ENCODE measurements around the gene SLC18A2.

The SLC18A2 gene

DNA sequence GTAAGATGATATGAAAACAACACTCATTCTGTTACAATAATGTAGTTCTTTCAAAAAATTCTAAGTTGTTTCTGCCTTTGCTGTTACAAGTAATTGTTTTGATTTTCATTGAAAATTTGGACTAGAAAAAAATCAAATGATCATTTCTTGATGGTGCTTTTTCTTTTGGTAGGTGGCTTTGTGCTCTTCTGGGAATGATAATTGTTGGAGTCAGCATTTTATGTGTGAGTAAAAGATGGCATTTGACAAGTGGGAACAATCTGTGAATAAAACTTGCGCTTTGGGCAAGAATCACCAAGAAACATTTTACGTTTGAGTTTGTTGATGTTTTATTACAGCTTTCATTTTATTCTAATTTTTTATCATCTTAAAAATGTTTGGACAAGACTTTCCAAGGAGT is 25.9 kb downstream of the SLC18A2 start:
- ChIA-PET POLR2A (ENCODE audit: low non-redundant PET) (no interaction called here), CTCF (no interaction called here)
- TF ChIP-seq, protein P1, sequence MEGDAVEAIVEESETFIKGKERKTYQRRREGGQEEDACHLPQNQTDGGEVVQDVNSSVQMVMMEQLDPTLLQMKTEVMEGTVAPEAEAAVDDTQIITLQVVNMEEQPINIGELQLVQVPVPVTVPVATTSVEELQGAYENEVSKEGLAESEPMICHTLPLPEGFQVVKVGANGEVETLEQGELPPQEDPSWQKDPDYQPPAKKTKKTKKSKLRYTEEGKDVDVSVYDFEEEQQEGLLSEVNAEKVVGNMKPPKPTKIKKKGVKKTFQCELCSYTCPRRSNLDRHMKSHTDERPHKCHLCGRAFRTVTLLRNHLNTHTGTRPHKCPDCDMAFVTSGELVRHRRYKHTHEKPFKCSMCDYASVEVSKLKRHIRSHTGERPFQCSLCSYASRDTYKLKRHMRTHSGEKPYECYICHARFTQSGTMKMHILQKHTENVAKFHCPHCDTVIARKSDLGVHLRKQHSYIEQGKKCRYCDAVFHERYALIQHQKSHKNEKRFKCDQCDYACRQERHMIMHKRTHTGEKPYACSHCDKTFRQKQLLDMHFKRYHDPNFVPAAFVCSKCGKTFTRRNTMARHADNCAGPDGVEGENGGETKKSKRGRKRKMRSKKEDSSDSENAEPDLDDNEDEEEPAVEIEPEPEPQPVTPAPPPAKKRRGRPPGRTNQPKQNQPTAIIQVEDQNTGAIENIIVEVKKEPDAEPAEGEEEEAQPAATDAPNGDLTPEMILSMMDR (conservative IDR thresholded peaks at IDR 0.05; ENCODE audit: low read depth): no peak
- H3K27ac ChIP-seq: no peak overlapping the region
- no peak for DNase-seq (ENCODE audit: low spot score)

DNA sequence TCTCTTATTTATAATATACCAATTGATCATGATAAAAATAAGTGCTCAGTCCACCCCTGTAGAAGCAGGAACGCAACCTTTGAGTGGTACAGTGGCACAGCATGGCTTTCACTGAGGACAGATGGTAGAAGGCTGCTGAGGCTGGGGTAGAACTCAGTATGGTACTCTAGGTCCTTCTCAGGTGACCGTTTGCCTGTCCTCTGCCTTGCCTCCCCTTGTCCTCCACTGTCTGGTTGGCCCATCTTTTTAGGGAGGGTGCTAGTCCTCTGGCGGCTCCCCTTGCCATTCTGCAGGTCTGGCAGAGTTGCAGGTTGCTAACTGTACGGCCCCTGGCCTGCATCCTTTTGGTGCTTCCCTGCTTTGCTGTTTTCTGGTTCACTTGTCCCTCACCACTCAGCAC is 27.3 kb downstream of the SLC18A2 start:
- H3K27ac ChIP-seq: no peak overlapping the region
- POLR2A ChIA-PET (ENCODE audit: low non-redundant PET): no interaction called here
- DNase-seq (ENCODE audit: low spot score): no peak
- TF ChIP-seq, protein P1 (conservative IDR thresholded peaks at IDR 0.05; ENCODE audit: low read depth): no peak
- CTCF ChIA-PET: no interaction called here

DNA sequence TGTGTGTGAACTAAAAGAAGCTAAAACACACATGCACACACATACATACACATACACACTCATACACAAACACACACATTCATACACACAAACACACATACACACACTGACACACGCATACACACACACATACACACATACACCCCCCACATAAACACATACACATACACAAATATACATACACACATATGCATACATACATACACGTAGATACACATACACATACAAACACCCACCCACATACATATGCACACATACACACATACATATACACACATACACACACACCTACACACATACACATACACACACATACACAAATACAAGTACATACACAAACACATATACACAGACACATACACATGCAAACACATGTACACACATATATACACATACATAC is 28.0 kb downstream of the SLC18A2 start:
- no peak overlapping the region for H3K27ac ChIP-seq
- ChIA-PET POLR2A (ENCODE audit: low non-redundant PET) (no interaction called here), CTCF (no interaction called here)
- DNase-seq (ENCODE audit: low spot score): no peak
- TF ChIP-seq, protein P1 (conservative IDR thresholded peaks at IDR 0.05; ENCODE audit: low read depth): no peak

DNA sequence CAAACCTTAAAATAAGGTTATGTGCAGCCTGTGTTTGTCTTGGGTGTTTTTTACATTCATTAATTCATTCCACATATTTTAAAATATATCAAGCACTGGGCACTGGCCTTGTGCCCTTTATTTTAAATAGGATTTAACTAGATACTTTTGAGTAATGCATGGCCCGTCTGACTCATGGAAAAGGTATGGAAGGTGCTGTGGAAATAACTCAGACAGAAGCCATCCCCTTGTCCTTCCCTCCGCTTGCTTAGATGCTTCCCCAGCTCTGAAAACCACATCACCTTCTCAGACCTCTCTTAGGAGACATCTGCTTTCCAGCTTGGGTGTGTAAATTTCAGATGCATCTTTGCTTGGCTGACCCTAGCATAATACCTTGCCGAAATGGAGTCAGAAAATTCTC is 30.5 kb downstream of the SLC18A2 start:
- TF ChIP-seq, protein P1 (conservative IDR thresholded peaks at IDR 0.05; ENCODE audit: low read depth): no peak
- CTCF ChIA-PET: interaction anchor here (0.7 kb wide), 1 partner anchor 27 kb away, joined by 3 read pairs; no protein-coding TSS in a partner anchor
- peak; percentile 72 for DNase-seq (ENCODE audit: low spot score)
- POLR2A ChIA-PET (ENCODE audit: low non-redundant PET): no interaction called here
- H3K27ac ChIP-seq: no peak overlapping the region

DNA sequence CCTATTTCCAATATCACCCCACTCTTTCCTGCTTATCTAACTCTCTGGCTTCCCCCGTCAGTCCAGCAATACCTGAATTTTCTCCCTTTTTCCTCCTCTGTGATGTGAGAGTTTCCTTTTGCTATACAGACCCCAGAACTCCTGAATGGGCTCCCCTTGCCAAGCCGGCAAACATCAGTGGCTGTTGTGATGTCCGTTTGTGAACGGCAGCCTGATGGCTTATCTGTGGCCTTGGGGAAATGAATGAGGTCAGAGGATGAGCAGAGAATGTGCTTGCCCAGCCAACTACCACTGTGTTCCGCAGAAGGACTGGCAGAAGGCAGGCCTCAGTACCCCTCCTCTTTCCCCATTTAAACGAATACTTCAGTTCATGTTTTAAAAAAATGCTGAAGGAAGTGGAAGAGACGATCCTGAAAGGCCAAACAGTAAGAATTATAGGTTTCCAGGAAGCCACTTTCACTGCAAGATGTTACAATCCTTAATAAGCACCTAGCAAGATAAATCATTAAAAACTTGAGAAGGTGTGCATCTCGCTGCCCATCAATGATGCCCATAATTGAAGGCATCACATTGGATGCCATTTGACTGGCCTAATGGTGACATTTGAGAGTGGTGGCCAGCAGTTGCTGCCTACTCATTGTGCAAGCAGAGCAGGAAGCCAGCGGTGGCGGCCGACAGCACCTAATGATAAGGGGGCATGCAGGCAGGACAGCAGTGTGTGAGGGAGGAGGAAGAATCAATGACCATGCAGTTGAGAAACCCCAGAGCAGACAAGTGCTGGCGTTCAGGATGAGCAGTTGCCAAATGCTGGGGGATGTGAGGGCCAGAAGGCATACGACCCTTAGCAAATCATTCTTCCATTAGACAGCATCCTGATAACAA is 31.5 kb downstream of the SLC18A2 start:
- no peak overlapping the region for H3K27ac ChIP-seq
- no peak for DNase-seq (ENCODE audit: low spot score)
- POLR2A ChIA-PET (ENCODE audit: low non-redundant PET): no interaction called here
- TF ChIP-seq, protein P1 (conservative IDR thresholded peaks at IDR 0.05; ENCODE audit: low read depth): no peak
- CTCF ChIA-PET: no interaction called here

DNA sequence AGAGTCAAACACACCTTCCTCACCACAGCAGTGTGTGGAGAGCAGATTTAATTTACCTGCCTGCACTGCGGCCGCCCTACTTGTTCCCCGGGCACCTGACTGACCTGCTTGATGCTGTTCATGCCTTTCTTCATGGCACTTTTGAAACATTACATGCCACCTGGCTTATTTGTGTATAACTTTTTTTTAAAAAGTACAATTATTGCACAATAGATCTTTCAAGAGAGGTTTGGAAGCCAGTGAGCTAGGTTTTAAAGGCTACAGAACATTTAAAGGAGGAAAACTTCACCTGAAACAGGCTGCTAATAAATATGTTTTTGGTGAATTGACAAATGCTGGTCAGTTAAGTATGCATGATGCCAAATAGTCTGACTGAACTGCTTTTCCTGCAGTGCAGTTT is 33.1 kb downstream of the SLC18A2 start:
- no peak for DNase-seq (ENCODE audit: low spot score)
- TF ChIP-seq, protein P1 (conservative IDR thresholded peaks at IDR 0.05; ENCODE audit: low read depth): no peak
- ChIA-PET POLR2A (ENCODE audit: low non-redundant PET) (no interaction called here), CTCF (no interaction called here)
- H3K27ac ChIP-seq: no peak overlapping the region

Data from RWPE1 (cell line).